GM12801 (cell line): Measurements from ENCODE around the gene WDR26.

ENCODE experiments used
- CTCF ChIP-seq: IDR thresholded peaks from one replicate; pipeline ENCODE4 v1.5.1; 2011; ENCODE audit warnings: control low read depth; ENCODE audit not compliant: insufficient read length; ENCODE audit errors: extremely low read depth

WDR26 gene

GRCh38 chr1:224359207-224359606 is 75.4 kb downstream of the WDR26 start:
- no peak for TF ChIP-seq CTCF

GRCh38 chr1:224358237-224358636 is 76.4 kb downstream of the WDR26 start:
- TF ChIP-seq CTCF: no peak

- no peak for TF ChIP-seq CTCF
Measured at GRCh38 chr1:224357626-224358124, 76.9 kb downstream of the WDR26 start.

- no peak for TF ChIP-seq CTCF
Measured at GRCh38 chr1:224356685-224357625, 77.6 kb downstream of the WDR26 start, which contains the start of gene CNIH4. TSS of gene CNIH4 (plus strand) at chr1:224356879. CDS start at chr1:224356925, 46 bp downstream.

- TF ChIP-seq CTCF: no peak
Measured at GRCh38 chr1:224353975-224354925, 80.3 kb downstream of the WDR26 start.

GRCh38 chr1:224348137-224348536 is 86.5 kb downstream of the WDR26 start:
- TF ChIP-seq CTCF: no peak

- no peak for TF ChIP-seq CTCF
Measured at GRCh38 chr1:224343679-224344078, 90.9 kb downstream of the WDR26 start.
